HFFc6 (cell line): ENCODE measurements around the gene CHRNG. TPM values are rescaled to one million over a fixed set of nuclear protein-coding genes. Genes with fewer than 3 reads are reported as not detected.

Experiments used
- DNase-seq: peaks from one replicate; pipeline ENCODE4 v3.0.0-alpha.2; 2018
- H3K27ac Mint-ChIP-seq: 2 replicates; pipeline ENCODE4 v1.8.0; 2020; ENCODE audit warnings: mild to moderate bottlenecking, mixed read lengths
- H3K27me3 Mint-ChIP-seq: 2 replicates; pipeline ENCODE4 v1.8.0; 2021; ENCODE audit warnings: mild to moderate bottlenecking, moderate library complexity, mixed read lengths; ENCODE audit not compliant: insufficient read depth
- H3K36me3 Mint-ChIP-seq: 2 replicates; pipeline ENCODE4 v1.8.0; 2021; ENCODE audit warnings: low read depth, mixed read lengths
- H3K4me1 Mint-ChIP-seq: 2 replicates; pipeline ENCODE4 v1.8.0; 2020; ENCODE audit warnings: low read depth, mixed read lengths
- H3K4me3 Mint-ChIP-seq: 2 replicates; pipeline ENCODE4 v1.8.0; 2020; ENCODE audit warnings: mild to moderate bottlenecking, moderate library complexity, mixed read lengths
- H3K9me3 Mint-ChIP-seq: 2 replicates; pipeline ENCODE4 v1.8.0; 2020; ENCODE audit warnings: mild to moderate bottlenecking, mixed read lengths
- total RNA-seq, 6 experiments: library from RNA; stranded (reverse); fragmentation: NEBNext Ultra II Directional; extraction: Animal tissue kit (Norgen Biotek cat#: 25700); gene quantifications; 2 replicates in 1 of 6; 3 replicates in 5 of 6; pipeline ENCODE4 v1.2.3, GENCODE V29; 2021
- TF ChIP-seq, protein P1 (sequence below): fragments of 200-600 bp; sonication (generic); IDR thresholded peaks from 2 replicates; pipeline ENCODE4 v1.5.0; 2021; ENCODE audit warnings: antibody characterized with exemption, mild to moderate bottlenecking

Gene CHRNG
- total RNA-seq, 6 experiments from 2014 or later, result not detected

DNA sequence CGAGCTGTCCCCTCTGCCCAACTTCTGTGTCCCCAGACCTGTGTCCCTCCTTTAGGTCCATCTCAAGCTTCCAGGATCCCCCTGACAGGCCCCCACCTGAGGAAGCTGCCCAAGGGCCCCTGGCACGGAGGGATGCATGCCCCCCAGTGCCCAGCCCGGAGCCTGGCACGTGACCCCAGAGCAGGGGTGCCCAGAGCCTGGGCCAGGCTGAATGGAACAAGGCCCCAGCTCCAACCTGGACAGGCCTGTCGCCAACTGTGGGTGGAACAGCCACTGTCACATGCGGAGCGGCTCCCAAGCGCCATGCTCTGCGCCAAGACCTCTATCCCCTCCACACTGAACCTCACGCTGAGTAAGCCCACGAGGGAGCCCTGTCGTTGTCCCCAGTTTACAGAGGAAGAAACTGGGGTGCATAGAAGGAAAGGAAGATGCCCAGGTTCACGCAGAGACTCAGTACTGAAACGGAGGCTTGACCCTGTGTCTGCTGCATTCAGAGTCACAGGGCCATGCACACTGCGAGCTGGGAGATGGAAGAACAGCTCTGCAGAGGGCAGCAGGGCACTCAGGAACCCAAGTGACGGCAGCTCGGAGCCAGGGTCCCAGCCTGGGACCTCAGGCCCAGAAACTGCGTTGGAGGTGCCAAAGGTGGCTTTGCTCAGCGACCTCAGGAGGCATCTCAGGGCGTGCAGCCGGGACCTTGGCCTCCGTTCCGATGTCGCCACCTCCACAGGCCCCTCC, 46.4 kb upstream of the CHRNG start:
- Mint-ChIP-seq H3K4me1 (no peaks in the 10 kb centered on the region), H3K4me3 (no peak overlapping the region), H3K27me3 (peaks cover 29% of the 10 kb centered on the region), H3K36me3 (no peaks in the 10 kb centered on the region), H3K9me3 (no peaks in the 10 kb centered on the region), H3K27ac (no peak overlapping the region)
- no peak for DNase-seq
- TF ChIP-seq, protein P1, sequence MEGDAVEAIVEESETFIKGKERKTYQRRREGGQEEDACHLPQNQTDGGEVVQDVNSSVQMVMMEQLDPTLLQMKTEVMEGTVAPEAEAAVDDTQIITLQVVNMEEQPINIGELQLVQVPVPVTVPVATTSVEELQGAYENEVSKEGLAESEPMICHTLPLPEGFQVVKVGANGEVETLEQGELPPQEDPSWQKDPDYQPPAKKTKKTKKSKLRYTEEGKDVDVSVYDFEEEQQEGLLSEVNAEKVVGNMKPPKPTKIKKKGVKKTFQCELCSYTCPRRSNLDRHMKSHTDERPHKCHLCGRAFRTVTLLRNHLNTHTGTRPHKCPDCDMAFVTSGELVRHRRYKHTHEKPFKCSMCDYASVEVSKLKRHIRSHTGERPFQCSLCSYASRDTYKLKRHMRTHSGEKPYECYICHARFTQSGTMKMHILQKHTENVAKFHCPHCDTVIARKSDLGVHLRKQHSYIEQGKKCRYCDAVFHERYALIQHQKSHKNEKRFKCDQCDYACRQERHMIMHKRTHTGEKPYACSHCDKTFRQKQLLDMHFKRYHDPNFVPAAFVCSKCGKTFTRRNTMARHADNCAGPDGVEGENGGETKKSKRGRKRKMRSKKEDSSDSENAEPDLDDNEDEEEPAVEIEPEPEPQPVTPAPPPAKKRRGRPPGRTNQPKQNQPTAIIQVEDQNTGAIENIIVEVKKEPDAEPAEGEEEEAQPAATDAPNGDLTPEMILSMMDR, result no peak

DNA sequence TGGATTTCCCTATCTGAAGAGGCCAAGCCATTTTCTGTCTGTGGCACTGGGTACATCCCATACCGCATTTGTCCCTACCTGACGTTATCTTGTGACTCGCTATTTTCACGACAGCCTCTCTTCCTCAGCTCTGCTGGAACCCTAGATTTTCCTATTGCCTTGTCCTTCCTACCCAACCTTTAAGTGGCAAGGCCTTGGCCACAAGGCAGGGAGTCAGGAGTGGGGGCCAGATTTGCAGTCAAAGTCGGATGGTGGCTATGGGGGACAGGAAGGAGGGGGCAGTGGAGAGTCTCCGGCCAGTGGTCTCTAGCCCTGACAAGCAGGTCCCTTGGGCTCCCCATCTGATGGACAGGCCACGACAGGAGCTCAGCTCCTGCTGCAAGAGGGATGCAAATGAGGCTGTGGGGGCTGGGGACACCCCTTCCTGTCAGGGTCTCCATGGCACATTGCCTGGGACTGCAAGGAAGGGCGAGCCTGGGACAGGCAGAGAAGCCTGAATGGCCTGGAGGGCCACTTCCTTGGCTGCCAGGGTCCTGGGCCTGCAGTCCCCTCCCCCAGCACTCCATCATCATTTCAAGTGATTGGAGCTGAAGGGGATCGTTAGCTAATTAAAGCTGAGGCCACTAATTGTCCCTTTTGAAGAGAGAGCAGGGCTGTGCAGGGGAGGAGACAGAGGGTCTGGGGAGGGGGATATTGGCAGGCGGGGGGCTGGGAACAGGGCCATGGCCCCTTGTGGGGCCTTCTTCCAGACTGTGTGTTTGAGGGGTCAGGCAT, 45.6 kb upstream of the CHRNG start:
- no peak for DNase-seq
- H3K27me3 Mint-ChIP-seq, result peaks cover 33% of the 10 kb centered on the region
- H3K4me3 Mint-ChIP-seq, result no peak overlapping the region
- H3K36me3 Mint-ChIP-seq, result no peaks in the 10 kb centered on the region
- no peaks in the 10 kb centered on the region for H3K9me3 Mint-ChIP-seq
- TF ChIP-seq, protein P1, result no peak
- no peak overlapping the region for H3K27ac Mint-ChIP-seq
- no peaks in the 10 kb centered on the region for H3K4me1 Mint-ChIP-seq

- Mint-ChIP-seq H3K27ac (no peak overlapping the region), H3K9me3 (no peaks in the 10 kb centered on the region), H3K4me3 (no peak overlapping the region), H3K27me3 (peaks cover 29% of the 10 kb centered on the region), H3K36me3 (no peaks in the 10 kb centered on the region), H3K4me1 (no peaks in the 10 kb centered on the region)
- TF ChIP-seq, protein P1, result no peak
- no peak for DNase-seq
These were observed 45.0 kb upstream of the CHRNG start for GRCh38 chr2:232494542-232494941.

DNA sequence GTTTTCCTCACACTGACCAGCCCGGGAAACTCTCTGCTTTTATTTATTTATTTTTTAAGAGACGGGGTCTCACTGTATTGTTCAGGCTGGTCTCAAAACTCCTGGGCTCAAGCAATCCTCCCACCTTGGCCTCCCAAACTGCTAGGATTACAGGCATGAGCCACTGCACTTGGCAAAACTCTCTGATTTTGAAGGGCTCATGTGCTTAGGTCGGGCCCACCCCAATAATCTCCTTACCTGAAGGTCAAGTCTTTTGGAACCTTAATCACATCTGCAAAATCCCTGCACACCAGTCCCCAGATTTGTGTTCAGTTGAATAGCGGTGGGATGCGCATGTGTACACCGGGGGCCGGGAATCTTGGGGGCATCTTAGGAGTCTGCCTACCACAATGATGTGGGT, 44.2 kb upstream of the CHRNG start:
- Mint-ChIP-seq H3K36me3 (no peaks in the 10 kb centered on the region), H3K9me3 (no peaks in the 10 kb centered on the region), H3K27me3 (peaks cover 29% of the 10 kb centered on the region), H3K4me3 (no peak overlapping the region), H3K27ac (no peak overlapping the region), H3K4me1 (no peaks in the 10 kb centered on the region)
- TF ChIP-seq, protein P1, result no peak
- DNase-seq, result no peak

GRCh38 chr2:232496501-232497270, 42.8 kb upstream of the CHRNG start:
- no peaks in the 10 kb centered on the region for H3K4me1 Mint-ChIP-seq
- DNase-seq, result no peak
- H3K27ac Mint-ChIP-seq, result no peak overlapping the region
- H3K4me3 Mint-ChIP-seq, result no peak overlapping the region
- no peaks in the 10 kb centered on the region for H3K9me3 Mint-ChIP-seq
- TF ChIP-seq, protein P1, result no peak
- H3K27me3 Mint-ChIP-seq, result peaks cover 37% of the 10 kb centered on the region
- no peaks in the 10 kb centered on the region for H3K36me3 Mint-ChIP-seq
